Kidney (tissue), 14 donors: ENCODE results near the gene C8B. TPM values are rescaled to one million over a fixed set of nuclear protein-coding genes. Genes with fewer than 3 reads are reported as not detected.

Experiments used
- DNase-seq, 5 donors: peaks; one replicate each; pipeline ENCODE4 v3.0.0-alpha.2; 2013 to 2020
- FAIRE-seq: peaks from 2 replicates; lab custom pipeline; 2012; peaks lifted over from hg19 to GRCh38; lab: Jason Lieb, UNC
- H3K27ac ChIP-seq, 2 donors: one replicate each; pipeline ENCODE4 v1.7.0; 2013; ENCODE audit warnings: low read depth in 2 of 2, low read length in 2 of 2, inconsistent platforms in 1 of 2
- H3K27me3 ChIP-seq: one replicate; pipeline ENCODE4 v1.7.1; 2013; ENCODE audit warnings: low read length, inconsistent platforms; ENCODE audit not compliant: control insufficient read depth, insufficient read depth
- H3K36me3 ChIP-seq, 3 donors: one replicate each; pipeline versions ENCODE4 v1.7.0 to v1.7.1; 2013; ENCODE audit warnings: low read length in 3 of 3, control low read depth in 1 of 3, inconsistent platforms in 1 of 3; ENCODE audit not compliant: insufficient read depth in 3 of 3, control insufficient read depth in 2 of 3
- H3K4me1 ChIP-seq, 3 donors: one replicate each; pipeline versions ENCODE4 v1.7.0 to v1.7.1; 2013; ENCODE audit warnings: low read length in 3 of 3, inconsistent platforms in 1 of 3, low read depth in 1 of 3; ENCODE audit not compliant: control insufficient read depth in 2 of 3, insufficient read depth in 2 of 3
- H3K4me3 ChIP-seq, 3 donors: one replicate each; pipeline versions ENCODE4 v1.7.0 to v1.8.1; 2013; ENCODE audit warnings: low read length in 3 of 3, control low read depth in 1 of 3, inconsistent platforms in 1 of 3
- H3K9ac ChIP-seq, 3 donors: one replicate each; pipeline versions ENCODE4 v1.7.0 to v1.7.1; 2013; ENCODE audit warnings: low read length in 3 of 3, control low read depth in 1 of 3, inconsistent platforms in 1 of 3
- H3K9me3 ChIP-seq, 3 donors: one replicate each; pipeline versions ENCODE4 v1.7.0 to v1.7.1; 2013; ENCODE audit warnings: low read length in 3 of 3, control low read depth in 1 of 3, inconsistent platforms in 1 of 3; ENCODE audit not compliant: control insufficient read depth in 2 of 3, insufficient read depth in 1 of 3
- intact Hi-C: fragments of 100-400 bp; cut with DNase I; formaldehyde crosslinking; loops from one replicate; pipeline ENCODE4 v1.11.1; 2022
- polyA plus RNA-seq: library from polyadenylated mRNA; stranded (reverse); fragments of 350-450 nt; fragmentation: Illumina TruSeq; extraction: RNeasy Lipid Tissue Mini Kit (QIAGEN cat#74804); gene quantifications from one replicate; pipeline ENCODE4 v1.2.3, GENCODE V29; 2014; ENCODE audit warnings: low read depth, low replicate concordance; ENCODE audit not compliant: insufficient read depth
- total RNA-seq: library from RNA; stranded (reverse); fragmentation: NEBNext Ultra II Directional; extraction: Animal tissue kit (Norgen Biotek cat#: 25700); gene quantifications from one replicate; pipeline ENCODE4 v1.2.1, GENCODE V29; 2021
- TF ChIP-seq, protein P1 (sequence below): IDR thresholded peaks from 3 replicates; pipeline ENCODE4 v1.5.1; 2012; ENCODE audit warnings: mild to moderate bottlenecking, moderate library complexity, borderline replicate concordance; ENCODE audit not compliant: insufficient read depth; ENCODE audit errors: extremely low read depth
- donor health status: control.
- donor health status: control.
- donor health status: control.
- donor health status: control.
- donor health status: control.
- donor health status: DM: yes; HTN: yes; CAD: no.
- donor health status: Normal renal cell carcinoma (clear cell type).

C8B gene
- total and polyA plus RNA-seq, 2 donors from 2014 or later: not detected

DNA sequence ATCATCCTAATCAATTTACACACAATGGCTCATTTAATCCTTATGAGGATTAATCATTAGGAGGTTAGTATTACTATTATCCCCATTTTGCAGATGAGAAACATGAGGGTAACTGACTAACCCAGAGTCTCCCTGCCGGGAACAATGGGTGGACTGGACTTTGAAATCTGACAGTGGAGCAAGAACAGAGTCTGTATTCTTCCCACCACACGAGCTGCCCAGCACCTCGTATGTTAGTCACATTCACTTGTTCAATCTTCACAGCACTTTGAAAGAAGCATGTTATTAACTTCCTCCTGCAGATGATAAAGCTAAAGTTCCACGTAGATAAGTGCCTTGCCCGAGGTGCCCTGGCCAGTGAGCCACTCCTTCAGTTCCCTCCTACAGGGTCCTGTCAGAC is 12.4 kb downstream of the C8B start:
- H3K9ac ChIP-seq: no peak overlapping the region
- TF ChIP-seq, protein P1, sequence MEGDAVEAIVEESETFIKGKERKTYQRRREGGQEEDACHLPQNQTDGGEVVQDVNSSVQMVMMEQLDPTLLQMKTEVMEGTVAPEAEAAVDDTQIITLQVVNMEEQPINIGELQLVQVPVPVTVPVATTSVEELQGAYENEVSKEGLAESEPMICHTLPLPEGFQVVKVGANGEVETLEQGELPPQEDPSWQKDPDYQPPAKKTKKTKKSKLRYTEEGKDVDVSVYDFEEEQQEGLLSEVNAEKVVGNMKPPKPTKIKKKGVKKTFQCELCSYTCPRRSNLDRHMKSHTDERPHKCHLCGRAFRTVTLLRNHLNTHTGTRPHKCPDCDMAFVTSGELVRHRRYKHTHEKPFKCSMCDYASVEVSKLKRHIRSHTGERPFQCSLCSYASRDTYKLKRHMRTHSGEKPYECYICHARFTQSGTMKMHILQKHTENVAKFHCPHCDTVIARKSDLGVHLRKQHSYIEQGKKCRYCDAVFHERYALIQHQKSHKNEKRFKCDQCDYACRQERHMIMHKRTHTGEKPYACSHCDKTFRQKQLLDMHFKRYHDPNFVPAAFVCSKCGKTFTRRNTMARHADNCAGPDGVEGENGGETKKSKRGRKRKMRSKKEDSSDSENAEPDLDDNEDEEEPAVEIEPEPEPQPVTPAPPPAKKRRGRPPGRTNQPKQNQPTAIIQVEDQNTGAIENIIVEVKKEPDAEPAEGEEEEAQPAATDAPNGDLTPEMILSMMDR: no peak
- H3K27ac ChIP-seq: no peak overlapping the region
- DNase-seq (no peak), FAIRE-seq (no peak)
- H3K4me1 ChIP-seq: no peaks in the 10 kb centered on the region
- no peak overlapping the region for H3K4me3 ChIP-seq
- intact Hi-C loops: no loop called here
- no peaks in the 10 kb centered on the region for H3K36me3 ChIP-seq
- no peaks in the 10 kb centered on the region for H3K9me3 ChIP-seq
- no peaks in the 10 kb centered on the region for H3K27me3 ChIP-seq

DNA sequence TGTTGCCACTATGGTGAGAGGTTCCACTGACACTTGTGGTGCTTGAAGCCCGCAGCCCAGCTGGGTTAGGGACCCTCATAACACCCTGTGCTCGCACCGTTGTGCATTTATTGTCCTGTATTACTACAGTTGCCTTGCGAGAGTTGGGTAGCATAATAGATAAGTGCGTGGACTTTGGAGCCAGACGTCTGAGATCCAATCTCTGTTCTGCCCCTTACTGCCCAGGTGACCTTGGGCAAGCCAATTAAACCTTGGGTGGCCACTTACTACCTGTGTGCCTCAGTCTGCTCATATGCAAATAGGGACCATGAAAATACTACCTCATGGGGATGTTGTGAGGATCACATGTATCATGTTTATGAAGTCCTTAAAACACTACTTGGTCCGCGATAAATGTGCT is 13.3 kb downstream of the C8B start:
- H3K9ac ChIP-seq: no peak overlapping the region
- H3K27me3 ChIP-seq: no peaks in the 10 kb centered on the region
- no peak for DNase-seq
- H3K36me3 ChIP-seq: no peaks in the 10 kb centered on the region
- no peak overlapping the region for H3K27ac ChIP-seq
- H3K9me3 ChIP-seq: no peaks in the 10 kb centered on the region
- intact Hi-C loops: no loop called here
- TF ChIP-seq, protein P1: no peak
- no peak for FAIRE-seq
- H3K4me3 ChIP-seq: no peak overlapping the region
- no peaks in the 10 kb centered on the region for H3K4me1 ChIP-seq

DNA sequence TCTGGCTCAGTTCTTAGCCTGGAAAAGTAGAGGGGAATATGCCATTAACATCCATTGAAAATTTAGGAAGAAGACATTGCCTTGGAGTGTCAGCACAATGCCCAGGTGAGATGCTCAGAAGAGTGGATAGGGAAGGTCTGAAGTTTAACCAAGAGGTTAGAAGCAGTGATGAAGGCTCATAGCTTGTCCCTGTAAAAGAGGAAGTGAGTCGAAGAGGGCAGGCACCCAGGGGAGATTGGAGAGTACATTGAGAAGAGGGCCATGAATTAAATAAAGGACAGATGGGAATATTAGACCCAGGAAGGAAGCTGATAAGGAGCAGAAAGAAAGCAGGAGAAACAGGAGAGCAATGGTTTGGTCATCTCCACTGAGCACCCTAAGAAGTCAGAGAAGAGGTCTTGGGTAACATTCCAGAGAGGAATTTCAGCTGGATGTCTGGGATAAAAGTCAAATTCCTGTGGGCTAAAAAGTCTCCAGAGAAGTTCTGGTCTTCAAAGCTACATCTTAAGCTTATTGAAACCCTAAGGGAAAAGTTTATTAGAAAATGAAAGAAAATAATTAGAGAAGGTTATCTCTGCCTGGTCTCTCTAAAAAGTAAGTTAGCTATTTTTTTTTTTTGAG is 17.3 kb downstream of the C8B start:
- FAIRE-seq (no peak), DNase-seq (no peak)
- intact Hi-C loops: no loop called here

More for the DNA sequence above, 17.3 kb downstream of the C8B start:
- Histone ChIP-seq H3K27ac (no peak overlapping the region), H3K4me3 (no peak overlapping the region), H3K27me3 (no peaks in the 10 kb centered on the region), H3K36me3 (no peaks in the 10 kb centered on the region), H3K9ac (no peak overlapping the region), H3K4me1 (no peaks in the 10 kb centered on the region), H3K9me3 (no peaks in the 10 kb centered on the region)
- TF ChIP-seq, protein P1: no peak
